Kidney (tissue), 14 donors: Measurements from ENCODE around the gene MDN1. TPM values are rescaled to one million over a fixed set of nuclear protein-coding genes. Genes with fewer than 3 reads are reported as not detected.

Source experiments
- DNase-seq, 5 donors: peaks; one replicate each; pipeline ENCODE4 v3.0.0-alpha.2; 2013 to 2020
- FAIRE-seq: peaks from 2 replicates; lab custom pipeline; 2012; peaks lifted over from hg19 to GRCh38; lab: Jason Lieb, UNC
- H3K27ac ChIP-seq, 2 donors: one replicate each; pipeline ENCODE4 v1.7.0; 2013; ENCODE audit warnings: low read depth in 2 of 2, low read length in 2 of 2, inconsistent platforms in 1 of 2
- H3K27me3 ChIP-seq: one replicate; pipeline ENCODE4 v1.7.1; 2013; ENCODE audit warnings: low read length, inconsistent platforms; ENCODE audit not compliant: control insufficient read depth, insufficient read depth
- H3K36me3 ChIP-seq, 3 donors: one replicate each; pipeline versions ENCODE4 v1.7.0 to v1.7.1; 2013; ENCODE audit warnings: low read length in 3 of 3, control low read depth in 1 of 3, inconsistent platforms in 1 of 3; ENCODE audit not compliant: insufficient read depth in 3 of 3, control insufficient read depth in 2 of 3
- H3K4me1 ChIP-seq, 3 donors: one replicate each; pipeline versions ENCODE4 v1.7.0 to v1.7.1; 2013; ENCODE audit warnings: low read length in 3 of 3, inconsistent platforms in 1 of 3, low read depth in 1 of 3; ENCODE audit not compliant: control insufficient read depth in 2 of 3, insufficient read depth in 2 of 3
- H3K4me3 ChIP-seq, 3 donors: one replicate each; pipeline versions ENCODE4 v1.7.0 to v1.8.1; 2013; ENCODE audit warnings: low read length in 3 of 3, control low read depth in 1 of 3, inconsistent platforms in 1 of 3
- H3K9ac ChIP-seq, 3 donors: one replicate each; pipeline versions ENCODE4 v1.7.0 to v1.7.1; 2013; ENCODE audit warnings: low read length in 3 of 3, control low read depth in 1 of 3, inconsistent platforms in 1 of 3
- H3K9me3 ChIP-seq, 3 donors: one replicate each; pipeline versions ENCODE4 v1.7.0 to v1.7.1; 2013; ENCODE audit warnings: low read length in 3 of 3, control low read depth in 1 of 3, inconsistent platforms in 1 of 3; ENCODE audit not compliant: control insufficient read depth in 2 of 3, insufficient read depth in 1 of 3
- intact Hi-C: fragments of 100-400 bp; cut with DNase I; formaldehyde crosslinking; loops from one replicate; pipeline ENCODE4 v1.11.1; 2022
- polyA plus RNA-seq: library from polyadenylated mRNA; stranded (reverse); fragments of 350-450 nt; fragmentation: Illumina TruSeq; extraction: RNeasy Lipid Tissue Mini Kit (QIAGEN cat#74804); gene quantifications from one replicate; pipeline ENCODE4 v1.2.3, GENCODE V29; 2014; ENCODE audit warnings: low read depth, low replicate concordance; ENCODE audit not compliant: insufficient read depth
- total RNA-seq: library from RNA; stranded (reverse); fragmentation: NEBNext Ultra II Directional; extraction: Animal tissue kit (Norgen Biotek cat#: 25700); gene quantifications from one replicate; pipeline ENCODE4 v1.2.1, GENCODE V29; 2021
- TF ChIP-seq, protein P1 (sequence below): IDR thresholded peaks from 3 replicates; pipeline ENCODE4 v1.5.1; 2012; ENCODE audit warnings: mild to moderate bottlenecking, moderate library complexity, borderline replicate concordance; ENCODE audit not compliant: insufficient read depth; ENCODE audit errors: extremely low read depth
- donor health status: control.
- donor health status: control.
- donor health status: control.
- donor health status: control.
- donor health status: control.
- donor health status: DM: yes; HTN: yes; CAD: no.
- donor health status: Normal renal cell carcinoma (clear cell type).

MDN1 gene
- total and polyA plus RNA-seq, 2 donors from 2014 or later = 19.4 to 34.9 TPM

DNA sequence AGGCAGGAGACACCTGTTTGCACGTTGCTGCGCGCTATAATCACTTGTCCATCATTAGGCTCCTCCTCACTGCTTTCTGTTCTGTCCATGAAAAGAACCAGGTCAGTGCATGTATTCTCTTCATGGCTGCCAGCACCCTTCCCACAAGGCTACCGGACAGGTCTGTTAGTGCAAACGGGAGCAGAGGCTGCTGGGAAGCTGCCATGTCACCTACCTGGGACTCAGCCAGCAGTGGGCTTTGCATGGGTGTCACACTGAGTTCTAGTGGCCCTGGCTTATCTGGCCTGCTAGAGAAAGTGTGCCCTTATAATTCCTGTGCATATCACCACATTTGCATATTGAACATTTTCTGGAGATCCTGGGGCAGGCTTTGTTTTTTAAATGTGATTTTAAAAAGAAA lies 205.8 kb downstream of the MDN1 start:
- intact Hi-C loops = loop anchor here (10.0 kb wide), 1 partner anchor 179 kb away; the partner anchor contains the start of gene ANKRD6
- no peak overlapping the region for H3K4me3 ChIP-seq
- no peak overlapping the region for H3K9ac ChIP-seq
- TF ChIP-seq, protein P1, sequence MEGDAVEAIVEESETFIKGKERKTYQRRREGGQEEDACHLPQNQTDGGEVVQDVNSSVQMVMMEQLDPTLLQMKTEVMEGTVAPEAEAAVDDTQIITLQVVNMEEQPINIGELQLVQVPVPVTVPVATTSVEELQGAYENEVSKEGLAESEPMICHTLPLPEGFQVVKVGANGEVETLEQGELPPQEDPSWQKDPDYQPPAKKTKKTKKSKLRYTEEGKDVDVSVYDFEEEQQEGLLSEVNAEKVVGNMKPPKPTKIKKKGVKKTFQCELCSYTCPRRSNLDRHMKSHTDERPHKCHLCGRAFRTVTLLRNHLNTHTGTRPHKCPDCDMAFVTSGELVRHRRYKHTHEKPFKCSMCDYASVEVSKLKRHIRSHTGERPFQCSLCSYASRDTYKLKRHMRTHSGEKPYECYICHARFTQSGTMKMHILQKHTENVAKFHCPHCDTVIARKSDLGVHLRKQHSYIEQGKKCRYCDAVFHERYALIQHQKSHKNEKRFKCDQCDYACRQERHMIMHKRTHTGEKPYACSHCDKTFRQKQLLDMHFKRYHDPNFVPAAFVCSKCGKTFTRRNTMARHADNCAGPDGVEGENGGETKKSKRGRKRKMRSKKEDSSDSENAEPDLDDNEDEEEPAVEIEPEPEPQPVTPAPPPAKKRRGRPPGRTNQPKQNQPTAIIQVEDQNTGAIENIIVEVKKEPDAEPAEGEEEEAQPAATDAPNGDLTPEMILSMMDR = no peak
- H3K36me3 ChIP-seq = peaks cover 0 to 3% (median 0%) of the 10 kb centered on the region in 3 donors
- H3K4me1 ChIP-seq = no peaks in the 10 kb centered on the region
- DNase-seq = no peak
- no peaks in the 10 kb centered on the region for H3K27me3 ChIP-seq
- H3K27ac ChIP-seq = no peak overlapping the region
- no peaks in the 10 kb centered on the region for H3K9me3 ChIP-seq
- no peak for FAIRE-seq

DNA sequence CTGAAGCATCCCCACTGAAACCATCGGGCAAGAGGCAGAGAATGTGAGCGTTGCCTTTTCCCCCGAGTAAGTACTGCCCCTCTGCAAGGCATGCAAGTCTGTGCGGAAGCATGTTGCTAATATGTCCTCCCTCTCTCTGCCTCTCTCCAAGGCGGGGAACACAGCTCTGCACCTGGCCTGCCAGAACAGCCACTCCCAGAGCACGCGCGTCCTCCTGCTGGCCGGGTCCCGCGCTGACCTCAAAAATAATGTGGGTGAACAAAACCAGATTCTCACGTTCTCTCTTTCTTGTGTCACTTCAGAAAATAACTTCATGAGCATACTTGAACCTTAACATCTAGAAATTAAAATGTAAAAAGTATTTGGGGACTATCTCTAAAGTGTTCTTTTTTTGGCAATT lies 207.5 kb downstream of the MDN1 start:
- Histone ChIP-seq H3K9ac (no peak overlapping the region), H3K27me3 (no peaks in the 10 kb centered on the region), H3K9me3 (no peaks in the 10 kb centered on the region), H3K36me3 (peaks cover 0 to 3% (median 0%) of the 10 kb centered on the region in 3 donors), H3K4me3 (no peak overlapping the region), H3K27ac (no peak overlapping the region), H3K4me1 (no peaks in the 10 kb centered on the region)
- TF ChIP-seq, protein P1 = no peak
- FAIRE-seq = no peak
- peak in 3 of 5 donors; percentile 14 to 51 (median 37) for DNase-seq
- intact Hi-C loops = loop anchor here (10.0 kb wide), 1 partner anchor 177 kb away; the partner anchor contains the start of gene ANKRD6

DNA sequence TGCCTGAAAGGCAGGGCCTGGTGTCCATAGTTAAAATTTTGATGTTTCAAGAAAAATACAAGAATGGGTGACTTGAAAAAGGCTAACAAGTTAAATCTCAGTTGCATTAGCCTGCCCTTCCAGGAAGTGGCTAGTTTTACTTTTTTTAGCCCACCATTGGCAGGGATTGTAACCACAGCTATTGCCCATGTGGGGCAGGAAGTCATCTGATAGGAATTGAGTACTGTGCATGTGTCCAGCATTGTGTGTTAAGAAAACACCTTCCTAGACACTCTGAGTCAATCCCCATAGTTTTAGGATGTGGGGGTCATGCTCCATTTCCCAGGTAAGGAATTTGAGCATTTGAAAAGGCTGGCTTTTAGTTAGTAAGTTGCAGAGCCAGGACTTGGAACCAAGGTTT lies 207.9 kb downstream of the MDN1 start:
- Histone ChIP-seq H3K4me3 (no peak overlapping the region), H3K27me3 (no peaks in the 10 kb centered on the region), H3K9ac (no peak overlapping the region), H3K9me3 (no peaks in the 10 kb centered on the region), H3K36me3 (peaks cover 0 to 3% (median 0%) of the 10 kb centered on the region in 3 donors), H3K4me1 (no peaks in the 10 kb centered on the region), H3K27ac (no peak overlapping the region)
- FAIRE-seq (no peak), DNase-seq (no peak)
- intact Hi-C loops = loop anchor here (10.0 kb wide), 1 partner anchor 177 kb away; the partner anchor contains the start of gene ANKRD6
- TF ChIP-seq, protein P1 = no peak
